Iris pigment epithelial cell (primary cell): Measurements from ENCODE around the gene PDLIM7.

Experiments
- DNase-seq: peaks from one replicate; pipeline ENCODE4 v3.0.0-alpha.2; 2011; ENCODE audit warnings: low read depth

PDLIM7 gene

GRCh38 chr5:177524539-177524900 lies 27.1 kb upstream of the PDLIM7 start:
- DNase-seq, result no peak

- no peak for DNase-seq
Measured at GRCh38 chr5:177523711-177524538, 26.5 kb upstream of the PDLIM7 start.

GRCh38 chr5:177520916-177521513 lies 23.6 kb upstream of the PDLIM7 start:
- DNase-seq, result no peak

- DNase-seq, result no peak
Measured at GRCh38 chr5:177520271-177520670, 22.9 kb upstream of the PDLIM7 start.

- no peak for DNase-seq
Measured at GRCh38 chr5:177519463-177520235, 22.2 kb upstream of the PDLIM7 start.

GRCh38 chr5:177516601-177517568 lies 19.5 kb upstream of the PDLIM7 start, which contains the start of gene DDX41:
Gene DDX41, minus strand, starts transcription at chr5:177516961. Its CDS starts 16 bp downstream, at chr5:177516945.
- peak; percentile 99 for DNase-seq

GRCh38 chr5:177515580-177515979 lies 18.2 kb upstream of the PDLIM7 start:
- DNase-seq, result no peak

- no peak for DNase-seq
Measured at GRCh38 chr5:177514541-177514940, 17.1 kb upstream of the PDLIM7 start.

GRCh38 chr5:177513500-177513899 lies 16.1 kb upstream of the PDLIM7 start:
- DNase-seq, result no peak

- DNase-seq, result no peak
Measured at GRCh38 chr5:177512736-177513380, 15.5 kb upstream of the PDLIM7 start.

GRCh38 chr5:177511796-177512675 lies 14.6 kb upstream of the PDLIM7 start:
- DNase-seq, result no peak

GRCh38 chr5:177511181-177511580 lies 13.8 kb upstream of the PDLIM7 start:
- DNase-seq, result no peak

GRCh38 chr5:177510567-177511053 lies 13.2 kb upstream of the PDLIM7 start:
- no peak for DNase-seq

- no peak for DNase-seq
Measured at GRCh38 chr5:177509991-177510566, 12.7 kb upstream of the PDLIM7 start.

GRCh38 chr5:177509381-177509951 lies 12.1 kb upstream of the PDLIM7 start, which contains the start of gene DOK3:
Gene DOK3, minus strand, starts transcription at chr5:177509826. Its CDS starts 286 bp downstream, at chr5:177509540.
- no peak for DNase-seq

GRCh38 chr5:177508837-177509236 lies 11.4 kb upstream of the PDLIM7 start:
- DNase-seq, result no peak

- DNase-seq, result no peak
Measured at GRCh38 chr5:177508221-177508611, 10.8 kb upstream of the PDLIM7 start.

- DNase-seq, result no peak
Measured at GRCh38 chr5:177507596-177508220, 10.3 kb upstream of the PDLIM7 start.

GRCh38 chr5:177507165-177507564 lies 9.8 kb upstream of the PDLIM7 start:
- peak; percentile 53 for DNase-seq
